Measurements from ENCODE around the gene WDR26. TPM values are rescaled to one million over a fixed set of nuclear protein-coding genes. Genes with fewer than 3 reads are reported as not detected.

The WDR26 gene
- total and polyA plus RNA-seq, 2 of the 4 experiments (the other 2 are of a cell fraction), result 23.8 to 46.4 TPM

DNA sequence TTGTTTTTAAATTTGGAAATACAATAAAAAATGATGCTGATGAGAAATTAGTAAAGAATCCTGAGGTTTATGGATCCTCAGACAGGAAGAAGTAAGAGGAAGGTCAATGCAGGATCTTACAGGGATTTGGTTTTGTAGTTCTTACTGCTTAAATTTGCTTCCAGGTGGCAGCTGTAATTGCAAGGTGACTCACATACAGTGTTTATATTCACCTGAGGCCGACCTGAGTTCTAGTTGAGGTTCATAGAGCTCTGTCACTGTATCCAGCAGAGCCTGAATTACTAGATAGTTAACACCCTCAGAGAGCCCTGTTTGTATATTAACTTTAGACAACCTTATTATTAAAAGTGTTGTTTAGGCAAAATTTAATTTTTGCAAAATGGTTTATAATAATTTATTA lies 1.4 kb upstream of the WDR26 start:
- H3K27ac ChIP-seq (ENCODE audit: insufficient read depth, low read length), result peak overlapping the region; percentile 47; the same call in 1 of the 2 replicates

More for the DNA sequence above, 1.4 kb upstream of the WDR26 start:
- ChIA-PET POLR2A (ENCODE audit: unreplicated experiment) (no interaction called here), CTCF (interaction anchor here (0.7 to 2.2 kb wide), 2 partner anchors 21 to 25 kb away, joined by 3 to 8 read pairs; no protein-coding TSS in a partner anchor)
- Histone ChIP-seq H4K5ac (ENCODE audit: low read depth, low read length) (peak overlapping the region; percentile 76; the same call in 1 of the 2 replicates), H3K23ac (ENCODE audit: low read depth, low read length) (0 out of 2 replicates have a peak overlapping the region, but pooled peaks have one; percentile 9), H3K4me1 (ENCODE audit: control insufficient read depth, insufficient read depth, low read length) (peaks cover 4% of the 10 kb centered on the region; the same call in 1 of the 2 replicates), H2BK5ac (ENCODE audit: low read depth, low read length, poor library complexity, severe bottlenecking) (peak overlapping the region; percentile 96), H3K4me2 (ENCODE audit: low read depth, low read length) (peak overlapping the region; percentile 78; the same call in 1 of the 2 replicates), H3K9me1 (ENCODE audit: insufficient read depth, low read length) (peaks cover 7% of the 10 kb centered on the region), H2AFZ (replicated peaks; ENCODE audit: low read length, poor library complexity) (no peak overlapping the region), H3K36me3 (ENCODE audit: control insufficient read depth, insufficient read depth, low read length) (peaks cover 3% of the 10 kb centered on the region), H3K4ac (ENCODE audit: low read depth, low read length) (peak overlapping the region; percentile 3; the same call in 1 of the 2 replicates), H2AK9ac (replicated peaks; ENCODE audit: low read depth, low read length, poor library complexity) (no peak overlapping the region), H3K9me3 (ENCODE audit: control insufficient read depth, insufficient read depth, low read length) (no peaks in the 10 kb centered on the region), H3K4me3 (ENCODE audit: insufficient read depth, low read depth, low read length) (no peak overlapping the region), H3K18ac (ENCODE audit: low read depth, low read length) (peak overlapping the region; percentile 90; the same call in 1 of the 2 replicates), H2BK20ac (ENCODE audit: low read depth, low read length) (0 out of 2 replicates have a peak overlapping the region, but pooled peaks have one; percentile 45), H3K79me1 (ENCODE audit: low read depth in 1 of 2, low read length in 2 of 2) (peaks cover 9 to 40% of the 10 kb centered on the region in 2 experiments), H2AK5ac (ENCODE audit: low read depth, low read length) (no peak overlapping the region), H4K8ac (ENCODE audit: low read depth in 2 of 2, low read length in 2 of 2) (peak overlapping the region in 1 of 2 experiments; percentile 69; a peak in 2 of 4 replicates), H3K27me3 (ENCODE audit: control insufficient read depth, insufficient read depth, low read length) (no peaks in the 10 kb centered on the region), H2BK15ac (ENCODE audit: low read depth, low read length) (no peak overlapping the region), H4K91ac (ENCODE audit: insufficient read depth, low read depth, low read length) (no peak overlapping the region), H3K14ac (replicated peaks; ENCODE audit: low read depth, low read length) (peak overlapping the region; percentile 26; the same call in 1 of the 2 replicates), H4K20me1 (ENCODE audit: insufficient read depth, low read length) (peaks cover 27% of the 10 kb centered on the region), H2BK120ac (ENCODE audit: low read depth, low read length) (0 out of 2 replicates have a peak overlapping the region, but pooled peaks have one; percentile 15), H3K56ac (ENCODE audit: extremely low read depth, insufficient read depth, low read length) (0 out of 2 replicates have a peak overlapping the region, but pooled peaks have one; percentile 48), H3K9ac (ENCODE audit: low read depth, low read length) (no peak overlapping the region)
- TF ChIP-seq CHD1 (IDR thresholded peaks at IDR 0.05; ENCODE audit: low read depth, low read length) (no peak), RCOR1 (IDR thresholded peaks at IDR 0.05; ENCODE audit: insufficient replicate concordance, low read length) (no peak), POLR2A (IDR thresholded peaks at IDR 0.05; ENCODE audit: low read depth, low read length) (no peak), BHLHE40 (IDR thresholded peaks at IDR 0.05; ENCODE audit: low read depth, low read length) (no peak), MAFK (IDR thresholded peaks at IDR 0.05; ENCODE audit: low read depth, low read length) (no peak), CEBPB (IDR thresholded peaks at IDR 0.05; ENCODE audit: low read depth, low read length) (no peak), SMC3 (IDR thresholded peaks at IDR 0.05; ENCODE audit: low read depth, low read length) (no peak), MAZ (IDR thresholded peaks at IDR 0.05; ENCODE audit: borderline replicate concordance, low read depth, low read length) (no peak), RFX5 (IDR thresholded peaks at IDR 0.05; ENCODE audit: low read depth, low read length) (no peak), MXI1 (IDR thresholded peaks at IDR 0.05; ENCODE audit: borderline replicate concordance, low read depth, low read length) (no peak), FOS (IDR thresholded peaks at IDR 0.05; ENCODE audit: low read depth, low read length) (no peak), NFE2L2 (IDR thresholded peaks at IDR 0.05; ENCODE audit: low read depth, low read length) (no peak), RAD21 (IDR thresholded peaks at IDR 0.05; ENCODE audit: low read length) (no peak)
- TF ChIP-seq, protein P1, sequence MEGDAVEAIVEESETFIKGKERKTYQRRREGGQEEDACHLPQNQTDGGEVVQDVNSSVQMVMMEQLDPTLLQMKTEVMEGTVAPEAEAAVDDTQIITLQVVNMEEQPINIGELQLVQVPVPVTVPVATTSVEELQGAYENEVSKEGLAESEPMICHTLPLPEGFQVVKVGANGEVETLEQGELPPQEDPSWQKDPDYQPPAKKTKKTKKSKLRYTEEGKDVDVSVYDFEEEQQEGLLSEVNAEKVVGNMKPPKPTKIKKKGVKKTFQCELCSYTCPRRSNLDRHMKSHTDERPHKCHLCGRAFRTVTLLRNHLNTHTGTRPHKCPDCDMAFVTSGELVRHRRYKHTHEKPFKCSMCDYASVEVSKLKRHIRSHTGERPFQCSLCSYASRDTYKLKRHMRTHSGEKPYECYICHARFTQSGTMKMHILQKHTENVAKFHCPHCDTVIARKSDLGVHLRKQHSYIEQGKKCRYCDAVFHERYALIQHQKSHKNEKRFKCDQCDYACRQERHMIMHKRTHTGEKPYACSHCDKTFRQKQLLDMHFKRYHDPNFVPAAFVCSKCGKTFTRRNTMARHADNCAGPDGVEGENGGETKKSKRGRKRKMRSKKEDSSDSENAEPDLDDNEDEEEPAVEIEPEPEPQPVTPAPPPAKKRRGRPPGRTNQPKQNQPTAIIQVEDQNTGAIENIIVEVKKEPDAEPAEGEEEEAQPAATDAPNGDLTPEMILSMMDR (conservative IDR thresholded peaks at IDR 0.05; ENCODE audit: low read depth, low read length), result no peak
- TF ChIP-seq, protein P2, sequence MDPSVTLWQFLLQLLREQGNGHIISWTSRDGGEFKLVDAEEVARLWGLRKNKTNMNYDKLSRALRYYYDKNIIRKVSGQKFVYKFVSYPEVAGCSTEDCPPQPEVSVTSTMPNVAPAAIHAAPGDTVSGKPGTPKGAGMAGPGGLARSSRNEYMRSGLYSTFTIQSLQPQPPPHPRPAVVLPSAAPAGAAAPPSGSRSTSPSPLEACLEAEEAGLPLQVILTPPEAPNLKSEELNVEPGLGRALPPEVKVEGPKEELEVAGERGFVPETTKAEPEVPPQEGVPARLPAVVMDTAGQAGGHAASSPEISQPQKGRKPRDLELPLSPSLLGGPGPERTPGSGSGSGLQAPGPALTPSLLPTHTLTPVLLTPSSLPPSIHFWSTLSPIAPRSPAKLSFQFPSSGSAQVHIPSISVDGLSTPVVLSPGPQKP (IDR thresholded peaks at IDR 0.05; ENCODE audit: borderline replicate concordance, low read depth, low read length), result no peak
- TF ChIP-seq, protein P3, sequence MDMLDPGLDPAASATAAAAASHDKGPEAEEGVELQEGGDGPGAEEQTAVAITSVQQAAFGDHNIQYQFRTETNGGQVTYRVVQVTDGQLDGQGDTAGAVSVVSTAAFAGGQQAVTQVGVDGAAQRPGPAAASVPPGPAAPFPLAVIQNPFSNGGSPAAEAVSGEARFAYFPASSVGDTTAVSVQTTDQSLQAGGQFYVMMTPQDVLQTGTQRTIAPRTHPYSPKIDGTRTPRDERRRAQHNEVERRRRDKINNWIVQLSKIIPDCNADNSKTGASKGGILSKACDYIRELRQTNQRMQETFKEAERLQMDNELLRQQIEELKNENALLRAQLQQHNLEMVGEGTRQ (IDR thresholded peaks at IDR 0.05; ENCODE audit: low read depth, low read length), result no peak
- in situ Hi-C loops (cut with MboI; ENCODE audit: low sequenced_read_pairs) (no loop called here), dilution Hi-C loops (cut with HindIII; ENCODE audit: low sequenced_read_pairs, unreplicated experiment) (no loop called here), intact Hi-C loops (cut with micrococcal nuclease) (loop anchor here (1.0 to 10.0 kb wide), 4 partner anchors 21 to 489 kb away; partner anchors contain the start of gene DNAH14)
- ATAC-seq (ENCODE audit: low read depth), result no peak
- no TSS peak for BruUV-seq (replicated peaks)
- WGBS, 2 experiments (ENCODE audit: extremely low coverage in 2 of 2, insufficient read length in 1 of 2), result no CpG with 5 or more reads among the region's 1 CpG
- DNase-seq, result no peak
